Astrocyte of the spinal cord (primary cell): ENCODE measurements around the gene CRYGN.

Experiments used
- DNase-seq: peaks from one replicate; pipeline ENCODE4 v3.0.0; 2011; ENCODE audit warnings: low read depth, low spot score
- H3K4me3 ChIP-seq: 2 replicates; pipeline ENCODE4 v1.5.1; 2011; ENCODE audit warnings: low read depth, mild to moderate bottlenecking, low read length, moderate library complexity
- in situ Hi-C: cut with HindIII; loops from 2 replicates; pipeline ENCODE4 v1.10.0; 2017; ENCODE audit warnings: low sequenced_read_pairs
- TF ChIP-seq, protein P1 (sequence below): IDR thresholded peaks from 2 replicates; pipeline ENCODE4 v1.5.1; 2012; ENCODE audit warnings: low read depth, mild to moderate bottlenecking, low read length, inconsistent platforms

The CRYGN gene

GRCh38 chr7:151426904-151427704 lies 12.8 kb downstream of the CRYGN start:
- TF ChIP-seq, protein P1, sequence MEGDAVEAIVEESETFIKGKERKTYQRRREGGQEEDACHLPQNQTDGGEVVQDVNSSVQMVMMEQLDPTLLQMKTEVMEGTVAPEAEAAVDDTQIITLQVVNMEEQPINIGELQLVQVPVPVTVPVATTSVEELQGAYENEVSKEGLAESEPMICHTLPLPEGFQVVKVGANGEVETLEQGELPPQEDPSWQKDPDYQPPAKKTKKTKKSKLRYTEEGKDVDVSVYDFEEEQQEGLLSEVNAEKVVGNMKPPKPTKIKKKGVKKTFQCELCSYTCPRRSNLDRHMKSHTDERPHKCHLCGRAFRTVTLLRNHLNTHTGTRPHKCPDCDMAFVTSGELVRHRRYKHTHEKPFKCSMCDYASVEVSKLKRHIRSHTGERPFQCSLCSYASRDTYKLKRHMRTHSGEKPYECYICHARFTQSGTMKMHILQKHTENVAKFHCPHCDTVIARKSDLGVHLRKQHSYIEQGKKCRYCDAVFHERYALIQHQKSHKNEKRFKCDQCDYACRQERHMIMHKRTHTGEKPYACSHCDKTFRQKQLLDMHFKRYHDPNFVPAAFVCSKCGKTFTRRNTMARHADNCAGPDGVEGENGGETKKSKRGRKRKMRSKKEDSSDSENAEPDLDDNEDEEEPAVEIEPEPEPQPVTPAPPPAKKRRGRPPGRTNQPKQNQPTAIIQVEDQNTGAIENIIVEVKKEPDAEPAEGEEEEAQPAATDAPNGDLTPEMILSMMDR: no peak
- in situ Hi-C loops: no loop called here
- no peak for DNase-seq
- no peak overlapping the region for H3K4me3 ChIP-seq

DNA sequence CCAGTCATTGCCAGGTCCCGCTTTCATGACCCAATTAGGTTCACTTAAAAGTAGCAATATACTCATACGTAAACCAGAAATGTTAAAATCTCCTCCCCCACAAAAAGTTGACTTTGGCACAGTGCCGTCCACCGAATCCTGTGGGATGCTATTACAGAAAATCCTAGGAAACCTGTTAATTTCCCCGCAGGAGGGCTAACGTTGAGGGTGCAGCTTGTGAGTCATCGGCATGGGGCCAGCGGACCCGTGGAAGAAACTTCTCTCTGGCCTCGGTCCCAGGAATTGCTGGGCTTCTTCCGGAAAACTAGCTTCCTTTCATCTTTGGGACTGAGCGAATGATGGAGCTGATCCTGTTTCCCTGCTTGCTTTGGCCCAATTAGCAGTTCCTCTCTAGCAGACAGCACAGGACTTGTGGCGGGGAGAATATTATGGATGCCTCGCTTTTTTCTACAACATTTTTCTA lies 13.5 kb downstream of the CRYGN start:
- no peak overlapping the region for H3K4me3 ChIP-seq
- peak; percentile 96 for DNase-seq
- TF ChIP-seq, protein P1: no peak
- in situ Hi-C loops: no loop called here

DNA sequence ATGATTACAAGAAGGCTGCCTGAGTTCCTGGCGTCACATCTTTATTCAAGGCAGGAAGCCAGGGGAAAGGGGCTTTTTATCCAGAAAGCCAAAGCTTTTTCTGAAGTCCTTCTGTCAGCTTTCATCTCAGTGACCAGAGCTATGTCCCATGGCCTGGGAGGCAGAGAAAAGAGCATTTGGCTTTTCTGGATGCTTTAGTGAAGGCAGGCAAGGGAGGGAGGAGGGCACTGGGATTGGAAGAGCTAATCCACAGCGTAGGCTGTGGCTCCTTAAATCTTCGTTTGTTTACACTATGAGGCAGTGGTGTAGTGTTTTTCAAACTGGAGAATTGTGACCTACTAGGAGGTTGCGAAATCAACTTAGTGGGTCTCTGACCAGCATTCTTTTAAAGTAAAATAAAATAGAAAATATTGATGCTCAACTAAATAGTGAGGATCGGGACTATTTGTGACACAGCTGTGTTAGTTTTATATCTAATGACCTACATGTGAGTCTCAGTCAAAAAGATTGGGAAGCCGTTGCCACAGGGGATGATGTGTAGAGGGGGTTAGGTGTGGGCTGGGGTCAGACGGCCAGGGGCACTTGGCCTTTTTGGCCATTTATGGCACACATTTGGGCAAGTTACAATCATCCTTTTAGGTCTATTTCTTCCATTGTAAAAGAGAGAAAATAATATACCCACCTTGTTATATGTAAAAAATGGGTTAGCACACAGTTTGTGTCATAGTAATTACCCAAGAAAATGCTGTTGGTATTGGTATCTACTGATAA lies 14.1 kb downstream of the CRYGN start:
- TF ChIP-seq, protein P1: no peak
- in situ Hi-C loops: no loop called here
- no peak overlapping the region for H3K4me3 ChIP-seq
- DNase-seq: peak; percentile 73

DNA sequence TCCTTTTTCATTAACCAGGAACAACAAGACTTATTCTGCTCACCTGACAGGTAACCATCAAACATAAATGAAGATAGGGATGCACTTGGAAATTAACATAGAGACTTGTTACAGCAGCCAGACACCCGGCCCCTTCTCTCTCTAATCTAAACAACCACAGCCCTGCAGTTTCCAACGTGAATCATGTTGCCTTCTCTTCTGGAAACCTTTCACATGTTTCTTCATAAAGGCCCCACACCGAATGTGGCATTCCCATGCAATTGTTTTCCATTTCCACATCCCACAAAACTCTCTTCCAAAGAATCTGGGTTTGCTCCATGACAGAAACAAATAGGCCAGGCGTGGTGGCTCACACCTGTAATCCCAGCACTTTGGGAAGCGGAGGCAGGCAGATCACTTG lies 15.1 kb downstream of the CRYGN start:
- H3K4me3 ChIP-seq: no peak overlapping the region
- DNase-seq: no peak
- in situ Hi-C loops: no loop called here
- TF ChIP-seq, protein P1: no peak

DNA sequence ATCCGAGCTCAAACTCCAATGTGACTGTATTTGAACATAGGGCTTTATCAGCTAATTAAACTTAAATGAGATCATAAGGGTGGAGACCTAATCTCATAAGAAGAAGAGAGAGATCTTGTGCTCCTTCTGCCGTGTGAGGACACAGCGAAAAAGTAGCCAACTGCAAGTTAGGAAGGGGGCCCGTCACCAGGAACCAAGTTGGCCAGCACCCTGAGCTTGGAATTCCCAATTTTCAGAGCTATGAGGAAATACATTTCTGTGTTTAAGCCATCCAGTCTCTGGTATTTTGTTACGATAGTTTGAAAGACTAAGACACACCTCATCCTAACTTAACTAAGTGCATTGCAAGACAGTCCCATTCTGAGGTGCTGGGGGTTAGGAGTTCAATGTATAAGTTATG lies 16.0 kb downstream of the CRYGN start:
- in situ Hi-C loops: no loop called here

GRCh38 chr7:151423226-151423625 lies 16.7 kb downstream of the CRYGN start:
- no peak for DNase-seq
- TF ChIP-seq, protein P1: no peak
- H3K4me3 ChIP-seq: no peak overlapping the region
- in situ Hi-C loops: no loop called here

More for the DNA sequence above, 16.0 kb downstream of the CRYGN start:
- no peak overlapping the region for H3K4me3 ChIP-seq
- DNase-seq: no peak
- TF ChIP-seq, protein P1: no peak
